Natural killer cell (primary cell): Measurements from ENCODE around the gene HBG2. TPM values are rescaled to one million over a fixed set of nuclear protein-coding genes. Genes with fewer than 3 reads are reported as not detected.
"Not testable (repeated sequence)": the region's sequence is repeated elsewhere in the genome, so short reads cannot be mapped to it uniquely, and the experiment has no call there.

Experiments
- ATAC-seq, 3 donors: fragments of 150-1000 bp in 2 of 3; fragments of 200-7000 bp in 1 of 3; cut with Tn5 transposase; 1 replicate in 1 of 3; 2 replicates in 2 of 3; pipeline ENCODE4 v1.10.0; 2021; ENCODE audit warnings: mild to moderate bottlenecking in 2 of 3, moderate library complexity in 2 of 3
- DNase-seq, 2 donors: peaks; one replicate each; pipeline versions ENCODE4 v3.0.0 to v3.0.0-alpha.2; 2013 to 2021; ENCODE audit warnings: mixed read lengths in 1 of 2
- H3K27ac ChIP-seq: one replicate; pipeline ENCODE4 v1.5.1; 2013; ENCODE audit warnings: mild to moderate bottlenecking, low read length
- H3K27me3 ChIP-seq: one replicate; pipeline ENCODE4 v1.6.1; 2013; ENCODE audit warnings: low read length; ENCODE audit not compliant: control insufficient read depth, insufficient read depth
- H3K36me3 ChIP-seq: one replicate; pipeline ENCODE4 v1.6.1; 2013; ENCODE audit warnings: low read length; ENCODE audit not compliant: control insufficient read depth, insufficient read depth
- H3K4me1 ChIP-seq: one replicate; pipeline ENCODE4 v1.6.1; 2013; ENCODE audit warnings: low read length; ENCODE audit not compliant: control insufficient read depth, insufficient read depth
- H3K4me3 ChIP-seq: one replicate; pipeline ENCODE4 v1.5.1; 2013; ENCODE audit warnings: low read length
- H3K9me3 ChIP-seq: one replicate; pipeline ENCODE4 v1.6.1; 2013; ENCODE audit warnings: low read length; ENCODE audit not compliant: control insufficient read depth, insufficient read depth
- H3K27ac Mint-ChIP-seq, 2 donors: one replicate each; pipeline ENCODE4 v1.8.0; 2022; ENCODE audit warnings: mild to moderate bottlenecking in 2 of 2, mixed read lengths in 2 of 2, moderate library complexity in 1 of 2
- H3K27me3 Mint-ChIP-seq, 2 donors: one replicate each; pipeline ENCODE4 v1.8.0; 2022; ENCODE audit warnings: low read depth in 2 of 2, mixed read lengths in 2 of 2
- H3K36me3 Mint-ChIP-seq: one replicate; pipeline ENCODE4 v1.8.0; 2022; ENCODE audit warnings: mixed read lengths
- H3K4me1 Mint-ChIP-seq, 2 donors: one replicate each; pipeline ENCODE4 v1.8.0; 2022; ENCODE audit warnings: mixed read lengths in 2 of 2
- H3K4me3 Mint-ChIP-seq: one replicate; pipeline ENCODE4 v1.8.0; 2022; ENCODE audit warnings: mild to moderate bottlenecking, moderate library complexity, mixed read lengths
- H3K9me3 Mint-ChIP-seq, 2 donors: one replicate each; pipeline ENCODE4 v1.8.0; 2022; ENCODE audit warnings: mixed read lengths in 2 of 2
- WGBS: methylation state at CpG from one replicate; pipeline ENCODE4 v1.1.7; 2013; ENCODE audit warnings: missing lambda C conversion rate; ENCODE audit not compliant: insufficient coverage; 5-methylcytosine and 5-hydroxymethylcytosine counted together
- intact Hi-C: fragments of 100-400 bp; cut with micrococcal nuclease; formaldehyde crosslinking; loops from one replicate; pipeline ENCODE4 v1.14.2; 2022
- total RNA-seq, 4 donors: library from RNA; stranded (reverse); fragments of 120-200 nt in 1 of 4; gene quantifications; one replicate each; pipeline versions ENCODE4 v1.2.3 to v1.2.4, GENCODE V29; 2013 to 2022
- TF ChIP-seq, protein P1 (sequence below): fragments of 200-600 bp; IDR thresholded peaks from one replicate; pipeline ENCODE4 v1.8.0; 2022; ENCODE audit warnings: antibody characterized with exemption

Gene HBG2
- total RNA-seq, 3 donors from 2014 or later (not counting 1 experiment from before 2014, with no cell fraction given): not detected

DNA sequence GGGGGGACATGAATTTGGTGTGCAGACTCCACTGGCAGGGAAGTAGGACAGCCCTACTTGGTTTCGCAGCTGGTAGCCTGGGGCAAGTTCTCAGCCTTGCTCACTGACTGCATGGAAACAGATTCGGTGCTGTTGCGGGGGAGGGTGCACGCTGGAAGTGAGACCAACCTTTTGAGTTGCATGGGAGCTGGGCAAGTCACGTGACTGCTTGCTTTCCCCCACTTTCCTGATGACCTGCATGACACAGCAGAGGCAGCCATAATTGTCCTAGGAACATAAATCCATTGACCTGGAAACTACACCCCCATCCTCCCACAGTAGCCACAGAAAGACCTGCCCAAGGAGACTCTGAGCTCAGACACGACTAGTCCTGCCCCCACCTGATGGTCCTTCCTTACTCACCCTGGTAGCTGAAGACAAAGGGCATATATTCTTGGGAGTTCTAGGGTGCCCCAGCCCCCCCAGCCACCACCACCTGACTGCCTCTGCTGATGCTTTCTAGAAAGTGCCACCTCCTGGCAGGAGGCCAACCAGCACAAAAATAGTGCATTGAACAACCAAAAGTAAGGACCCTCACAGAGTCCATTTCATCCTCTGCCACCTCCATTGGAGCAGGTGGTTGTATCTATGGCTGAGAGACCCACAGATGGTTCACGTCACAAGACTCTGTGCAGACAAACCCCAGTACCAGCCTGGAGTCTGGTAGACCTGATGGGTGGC is 4.1 kb upstream of the HBG2 start:
- peaks cover 3 to 4% of the 10 kb centered on the region in 2 donors for H3K9me3 Mint-ChIP-seq
- intact Hi-C loops: no loop called here
- TF ChIP-seq, protein P1, sequence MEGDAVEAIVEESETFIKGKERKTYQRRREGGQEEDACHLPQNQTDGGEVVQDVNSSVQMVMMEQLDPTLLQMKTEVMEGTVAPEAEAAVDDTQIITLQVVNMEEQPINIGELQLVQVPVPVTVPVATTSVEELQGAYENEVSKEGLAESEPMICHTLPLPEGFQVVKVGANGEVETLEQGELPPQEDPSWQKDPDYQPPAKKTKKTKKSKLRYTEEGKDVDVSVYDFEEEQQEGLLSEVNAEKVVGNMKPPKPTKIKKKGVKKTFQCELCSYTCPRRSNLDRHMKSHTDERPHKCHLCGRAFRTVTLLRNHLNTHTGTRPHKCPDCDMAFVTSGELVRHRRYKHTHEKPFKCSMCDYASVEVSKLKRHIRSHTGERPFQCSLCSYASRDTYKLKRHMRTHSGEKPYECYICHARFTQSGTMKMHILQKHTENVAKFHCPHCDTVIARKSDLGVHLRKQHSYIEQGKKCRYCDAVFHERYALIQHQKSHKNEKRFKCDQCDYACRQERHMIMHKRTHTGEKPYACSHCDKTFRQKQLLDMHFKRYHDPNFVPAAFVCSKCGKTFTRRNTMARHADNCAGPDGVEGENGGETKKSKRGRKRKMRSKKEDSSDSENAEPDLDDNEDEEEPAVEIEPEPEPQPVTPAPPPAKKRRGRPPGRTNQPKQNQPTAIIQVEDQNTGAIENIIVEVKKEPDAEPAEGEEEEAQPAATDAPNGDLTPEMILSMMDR: no peak
- no peak overlapping the region for H3K27ac Mint-ChIP-seq
- ATAC-seq: no peak
- no peak for DNase-seq
- no peaks in the 10 kb centered on the region for H3K4me1 ChIP-seq
- no peak overlapping the region for H3K27ac ChIP-seq
- H3K36me3 ChIP-seq: no peaks in the 10 kb centered on the region
- no peak overlapping the region for H3K4me3 Mint-ChIP-seq
- H3K4me1 Mint-ChIP-seq: no peaks in the 10 kb centered on the region
- H3K27me3 ChIP-seq: no peaks in the 10 kb centered on the region
- 90% methylated on average over 7 of the region's 7 CpGs for WGBS
- no peak overlapping the region for H3K4me3 ChIP-seq
- H3K27me3 Mint-ChIP-seq: peaks cover 0 to 3% of the 10 kb centered on the region in 2 donors
- no peaks in the 10 kb centered on the region for H3K9me3 ChIP-seq
- H3K36me3 Mint-ChIP-seq: no peaks in the 10 kb centered on the region

DNA sequence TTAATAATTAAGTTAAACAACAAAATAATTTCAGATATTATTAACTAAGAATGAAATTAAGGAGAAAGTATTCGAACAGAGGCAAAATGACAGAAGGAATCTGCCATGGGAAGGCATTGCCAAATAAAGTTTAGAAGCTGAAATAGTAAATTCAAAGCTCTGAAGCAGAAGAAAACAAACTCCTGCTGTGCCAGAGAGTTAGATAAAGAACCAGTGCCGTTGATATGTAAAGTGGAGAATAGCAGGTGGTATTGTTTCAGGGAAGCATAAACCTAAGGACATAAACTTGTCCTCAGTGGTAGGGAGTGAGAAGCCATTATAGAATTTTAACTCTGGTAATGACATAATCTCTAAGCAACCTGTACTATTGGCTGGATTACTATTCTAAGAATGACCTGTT is 2.7 kb upstream of the HBG2 start:
- Histone ChIP-seq H3K36me3 (no peaks in the 10 kb centered on the region), H3K4me3 (no peak overlapping the region), H3K27me3 (no peaks in the 10 kb centered on the region), H3K27ac (no peak overlapping the region), H3K9me3 (no peaks in the 10 kb centered on the region), H3K4me1 (no peaks in the 10 kb centered on the region)
- intact Hi-C loops: no loop called here
- Mint-ChIP-seq H3K9me3 (peaks cover 2 to 3% of the 10 kb centered on the region in 2 donors), H3K27ac (no peak overlapping the region), H3K4me1 (no peaks in the 10 kb centered on the region), H3K4me3 (no peak overlapping the region), H3K36me3 (no peaks in the 10 kb centered on the region), H3K27me3 (peaks cover 0 to 3% of the 10 kb centered on the region in 2 donors)
- WGBS: 77% methylated on average over 2 of the region's 2 CpGs
- TF ChIP-seq, protein P1: no peak
- ATAC-seq (no peak), DNase-seq (no peak)

DNA sequence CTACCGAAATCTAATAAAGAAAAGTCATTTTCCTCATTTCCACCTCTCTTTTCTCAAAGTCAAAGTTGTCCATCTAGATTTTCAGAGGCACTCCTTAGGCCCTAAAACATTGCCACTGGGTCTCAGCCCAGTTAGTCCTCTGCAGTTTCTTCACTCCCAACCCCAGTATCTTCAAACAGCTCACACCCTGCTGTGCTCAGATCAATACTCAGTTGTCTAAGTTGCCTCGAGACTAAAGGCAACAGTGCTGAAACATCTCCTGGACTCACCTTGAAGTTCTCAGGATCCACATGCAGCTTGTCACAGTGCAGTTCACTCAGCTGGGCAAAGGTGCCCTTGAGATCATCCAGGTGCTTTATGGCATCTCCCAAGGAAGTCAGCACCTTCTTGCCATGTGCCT is 558 bp downstream of the HBG2 start:
- not testable (repeated sequence) for ATAC-seq, H3K4me1 Mint-ChIP-seq, H3K27me3 Mint-ChIP-seq, H3K9me3 ChIP-seq, H3K4me3 Mint-ChIP-seq, H3K4me1 ChIP-seq, H3K27ac Mint-ChIP-seq, H3K9me3 Mint-ChIP-seq, H3K27me3 ChIP-seq, H3K27ac ChIP-seq, DNase-seq, H3K4me3 ChIP-seq, H3K36me3 ChIP-seq, H3K36me3 Mint-ChIP-seq
- WGBS: 68% methylated on average over 2 of the region's 2 CpGs
- intact Hi-C loops: loop anchor here (1.0 kb wide), 1 partner anchor 8 kb away; no protein-coding TSS in a partner anchor

DNA sequence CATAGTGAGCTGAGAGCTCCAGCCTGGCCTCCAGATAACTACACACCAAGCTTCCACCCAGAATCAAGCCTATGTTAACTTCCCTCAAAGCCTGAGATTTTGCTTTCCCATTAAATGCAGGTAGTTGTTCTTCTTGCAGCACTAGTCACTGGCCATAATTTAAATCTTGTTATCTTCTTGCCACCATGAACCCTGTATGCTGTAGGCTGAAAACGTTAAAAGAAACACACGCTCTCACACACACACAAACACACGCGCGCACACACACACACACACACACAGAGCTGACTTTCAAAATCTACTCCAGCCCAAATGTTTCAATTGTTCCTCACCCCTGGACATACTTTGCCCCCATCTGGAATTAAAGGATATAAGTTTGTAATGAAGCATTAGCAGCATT is 1.1 kb downstream of the HBG2 start:
- H3K4me1 ChIP-seq, H3K4me3 ChIP-seq, H3K27me3 ChIP-seq, ATAC-seq, H3K27me3 Mint-ChIP-seq, H3K9me3 Mint-ChIP-seq, H3K4me3 Mint-ChIP-seq, intact Hi-C loops, H3K36me3 ChIP-seq, H3K27ac Mint-ChIP-seq, H3K4me1 Mint-ChIP-seq, H3K36me3 Mint-ChIP-seq, DNase-seq, H3K27ac ChIP-seq, H3K9me3 ChIP-seq: not testable (repeated sequence)
- WGBS: no CpG with 5 or more reads among the region's 5 CpGs
